Measurements from ENCODE around the gene RAE1. TPM values are rescaled to one million over a fixed set of nuclear protein-coding genes. Genes with fewer than 3 reads are reported as not detected.

RAE1 gene
- total RNA-seq, 1 experiment from 2014 or later = 53.1 TPM

DNA sequence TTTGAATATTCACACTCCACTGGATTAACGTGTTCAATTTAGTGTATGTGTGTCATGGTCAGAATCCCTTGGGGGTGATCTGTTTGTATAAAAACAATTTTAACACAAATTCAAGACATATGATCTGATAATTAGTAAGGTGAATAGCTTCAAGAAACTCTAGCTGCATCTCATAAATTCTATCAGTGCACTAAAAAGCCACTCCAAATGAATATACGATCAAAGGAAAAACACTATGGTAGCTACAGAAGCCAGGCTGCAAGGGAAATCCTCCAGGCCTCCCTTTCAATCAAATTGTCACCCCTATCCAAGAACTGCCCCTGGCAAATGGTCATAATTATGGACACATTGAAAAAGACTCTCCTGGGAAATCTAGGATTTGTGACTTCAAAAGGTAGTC lies 9.4 kb upstream of the RAE1 start:
- Histone ChIP-seq H3K18ac (ENCODE audit: insufficient read length, low read depth, low read length) (no peak overlapping the region), H3T11ph (ENCODE audit: low read length) (no peak overlapping the region), H3K79me2 (ENCODE audit: insufficient read depth, low read length) (no peaks in the 10 kb centered on the region), H2BK20ac (ENCODE audit: low read depth, low read length, poor library complexity, severe bottlenecking) (no peak overlapping the region), H3K23me2 (ENCODE audit: insufficient read length, low read depth, low read length, poor library complexity, severe bottlenecking) (no peaks in the 10 kb centered on the region), H2BK5ac (ENCODE audit: insufficient read length, low read length) (no peak overlapping the region), H4K8ac (replicated peaks; ENCODE audit: insufficient read length, low read depth, low read length) (no peak overlapping the region), H2BK120ac (ENCODE audit: low read depth, low read length, poor library complexity, severe bottlenecking) (no peak overlapping the region), H2BK15ac (ENCODE audit: low read depth, low read length) (no peak overlapping the region), H3K79me1 (ENCODE audit: insufficient read depth, low read depth, low read length, poor library complexity, severe bottlenecking) (no peaks in the 10 kb centered on the region), H3K4me2 (ENCODE audit: insufficient read depth, insufficient read length, low read length) (no peak overlapping the region), H3K56ac (ENCODE audit: insufficient read length, low read depth, low read length) (no peak overlapping the region), H2AK5ac (ENCODE audit: insufficient read length, low read length) (no peak overlapping the region), H4K20me1 (ENCODE audit: control insufficient read depth, insufficient read depth, insufficient read length) (no peaks in the 10 kb centered on the region), H4K5ac (ENCODE audit: insufficient read length, low read depth, low read length) (no peak overlapping the region), H2BK12ac (ENCODE audit: insufficient read length, low read depth, low read length) (no peak overlapping the region), H3K14ac (ENCODE audit: insufficient read depth, low read length) (no peak overlapping the region), H3K9me3 (ENCODE audit: control insufficient read depth, low read depth, low read length) (no peaks in the 10 kb centered on the region), H3K27ac (ENCODE audit: insufficient read length, low read depth, low read length) (no peak overlapping the region), H2AFZ (ENCODE audit: low read length) (no peak overlapping the region), H4K91ac (ENCODE audit: insufficient read length, low read depth, low read length) (no peak overlapping the region), H3K27me3 (ENCODE audit: insufficient read depth, low read length) (no peaks in the 10 kb centered on the region), H3K23ac (ENCODE audit: insufficient read length, low read depth, low read length) (no peak overlapping the region), H3K4me1 (ENCODE audit: insufficient read depth, low read length) (no peaks in the 10 kb centered on the region), H3K9ac (ENCODE audit: extremely low read depth, insufficient read length, low read length) (no peak overlapping the region), H3K4ac (ENCODE audit: low read depth, low read length) (no peak overlapping the region)
- TF ChIP-seq, protein P1, sequence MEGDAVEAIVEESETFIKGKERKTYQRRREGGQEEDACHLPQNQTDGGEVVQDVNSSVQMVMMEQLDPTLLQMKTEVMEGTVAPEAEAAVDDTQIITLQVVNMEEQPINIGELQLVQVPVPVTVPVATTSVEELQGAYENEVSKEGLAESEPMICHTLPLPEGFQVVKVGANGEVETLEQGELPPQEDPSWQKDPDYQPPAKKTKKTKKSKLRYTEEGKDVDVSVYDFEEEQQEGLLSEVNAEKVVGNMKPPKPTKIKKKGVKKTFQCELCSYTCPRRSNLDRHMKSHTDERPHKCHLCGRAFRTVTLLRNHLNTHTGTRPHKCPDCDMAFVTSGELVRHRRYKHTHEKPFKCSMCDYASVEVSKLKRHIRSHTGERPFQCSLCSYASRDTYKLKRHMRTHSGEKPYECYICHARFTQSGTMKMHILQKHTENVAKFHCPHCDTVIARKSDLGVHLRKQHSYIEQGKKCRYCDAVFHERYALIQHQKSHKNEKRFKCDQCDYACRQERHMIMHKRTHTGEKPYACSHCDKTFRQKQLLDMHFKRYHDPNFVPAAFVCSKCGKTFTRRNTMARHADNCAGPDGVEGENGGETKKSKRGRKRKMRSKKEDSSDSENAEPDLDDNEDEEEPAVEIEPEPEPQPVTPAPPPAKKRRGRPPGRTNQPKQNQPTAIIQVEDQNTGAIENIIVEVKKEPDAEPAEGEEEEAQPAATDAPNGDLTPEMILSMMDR (conservative IDR thresholded peaks at IDR 0.05) = no peak
- H3K4me1 Mint-ChIP-seq = no peaks in the 10 kb centered on the region
- no peak overlapping the region for H3K4me3 Mint-ChIP-seq
- no peak for DNase-seq
- H3K9me3 Mint-ChIP-seq = no peaks in the 10 kb centered on the region
- peaks cover 9% of the 10 kb centered on the region for H3K27me3 Mint-ChIP-seq (ENCODE audit: low read depth)
- H3K27ac Mint-ChIP-seq = no peak overlapping the region
- no peaks in the 10 kb centered on the region for H3K36me3 Mint-ChIP-seq (ENCODE audit: insufficient read depth in 1 of 3, low read depth in 3 of 3)
- no CpG with 5 or more reads among the region's 2 CpGs for WGBS (ENCODE audit: extremely low coverage, insufficient read length, low lambda C conversion rate)
